GM19240 (cell line): ENCODE results near the gene PSMD14.

ENCODE experiments used
- DNase-seq: peaks from one replicate; pipeline ENCODE4 v3.0.0; 2011; ENCODE audit warnings: low spot score; ENCODE audit not compliant: insufficient read length

Gene PSMD14

GRCh38 chr2:161418715-161419637 is 110.8 kb downstream of the PSMD14 start:
- DNase-seq = no peak

GRCh38 chr2:161419638-161420190 is 111.5 kb downstream of the PSMD14 start:
- no peak for DNase-seq

- no peak for DNase-seq
Observed at GRCh38 chr2:161420406-161421074, 112.3 kb downstream of the PSMD14 start.

GRCh38 chr2:161421686-161422085 is 113.5 kb downstream of the PSMD14 start:
- no peak for DNase-seq

GRCh38 chr2:161422816-161423403 is 114.7 kb downstream of the PSMD14 start:
- no peak for DNase-seq

- no peak for DNase-seq
Observed at GRCh38 chr2:161423421-161424393, 115.5 kb downstream of the PSMD14 start.

GRCh38 chr2:161424394-161424769 is 116.2 kb downstream of the PSMD14 start:
- no peak for DNase-seq

- no peak for DNase-seq
Observed at GRCh38 chr2:161424891-161425727, 116.9 kb downstream of the PSMD14 start.

- DNase-seq = no peak
Observed at GRCh38 chr2:161425728-161426454, 117.7 kb downstream of the PSMD14 start.

- DNase-seq = no peak
Observed at GRCh38 chr2:161426455-161426921, 118.3 kb downstream of the PSMD14 start.

- DNase-seq = no peak
Observed at GRCh38 chr2:161426922-161427663, 118.9 kb downstream of the PSMD14 start.

- no peak for DNase-seq
Observed at GRCh38 chr2:161427664-161428587, 119.7 kb downstream of the PSMD14 start.

- DNase-seq = no peak
Observed at GRCh38 chr2:161430386-161430785, 122.2 kb downstream of the PSMD14 start.

GRCh38 chr2:161432107-161432506 is 123.9 kb downstream of the PSMD14 start:
- DNase-seq = no peak

GRCh38 chr2:161434118-161434517 is 125.9 kb downstream of the PSMD14 start:
- no peak for DNase-seq

GRCh38 chr2:161436411-161436810 is 128.2 kb downstream of the PSMD14 start:
- DNase-seq = no peak

- no peak for DNase-seq
Observed at GRCh38 chr2:161438598-161438997, 130.4 kb downstream of the PSMD14 start.
